Keratinocyte (primary cell): ENCODE results near the gene CCDC9B. TPM values are rescaled to one million over a fixed set of nuclear protein-coding genes. Genes with fewer than 3 reads are reported as not detected.

Source experiments
- DNase-seq: peaks from one replicate; pipeline ENCODE4 v3.0.0-alpha.2; 2011; ENCODE audit warnings: low read depth, missing footprints, low spot score
- FAIRE-seq: peaks from 2 replicates; lab custom pipeline; 2011; peaks lifted over from hg19 to GRCh38; lab: Jason Lieb, UNC
- H2AFZ ChIP-seq: 2 replicates; pipeline ENCODE4 v1.6.0; 2012; ENCODE audit warnings: low read length, control low read depth, inconsistent platforms; ENCODE audit not compliant: control insufficient read depth
- H3K27ac ChIP-seq: 2 replicates; pipeline ENCODE4 v1.5.1; 2011; ENCODE audit warnings: low read length; ENCODE audit not compliant: control insufficient read depth, insufficient read depth
- H3K27me3 ChIP-seq: 3 replicates; pipeline ENCODE4 v1.6.0; 2011; ENCODE audit warnings: low read length; ENCODE audit not compliant: control insufficient read depth, insufficient read depth; ENCODE audit errors: extremely low read depth
- H3K36me3 ChIP-seq, 2 experiments: 2 replicates in 1 of 2; 3 replicates in 1 of 2; pipeline ENCODE4 v1.5.1; 2011; ENCODE audit warnings: low read length in 2 of 2, mild to moderate bottlenecking in 1 of 2; ENCODE audit not compliant: control insufficient read depth in 2 of 2, insufficient read depth in 2 of 2; ENCODE audit errors: extremely low read depth in 1 of 2
- H3K4me1 ChIP-seq: 3 replicates; pipeline ENCODE4 v1.5.1; 2011; ENCODE audit warnings: low read length; ENCODE audit not compliant: control insufficient read depth, insufficient read depth; ENCODE audit errors: extremely low read depth
- H3K4me2 ChIP-seq: 3 replicates; pipeline ENCODE4 v1.6.0; 2011; ENCODE audit warnings: low read depth, low read length; ENCODE audit not compliant: control insufficient read depth, insufficient read depth; ENCODE audit errors: extremely low read depth
- H3K4me3 ChIP-seq, 3 experiments: fragments of 200-600 bp in 1 of 3; sonication (generic) in 1 of 3; 2 replicates in 2 of 3; 3 replicates in 1 of 3; pipeline ENCODE4 v1.5.1; 2011 to 2016; ENCODE audit warnings: low read length in 3 of 3, mild to moderate bottlenecking in 3 of 3, control low read depth in 2 of 3, inconsistent platforms in 1 of 3, low read depth in 1 of 3, mixed read lengths in 1 of 3, mixed run types in 1 of 3, moderate library complexity in 1 of 3; ENCODE audit not compliant: control insufficient read depth in 2 of 3, insufficient read depth in 2 of 3; ENCODE audit errors: extremely low read depth in 1 of 3
- H3K79me2 ChIP-seq: 2 replicates; pipeline ENCODE4 v1.6.0; 2012; ENCODE audit warnings: low read length; ENCODE audit not compliant: control insufficient read depth, insufficient read depth
- H3K9ac ChIP-seq: 3 replicates; pipeline ENCODE4 v1.6.0; 2011; ENCODE audit warnings: low read length; ENCODE audit not compliant: control insufficient read depth, insufficient read depth; ENCODE audit errors: extremely low read depth
- H3K9me1 ChIP-seq: 3 replicates; pipeline ENCODE4 v1.6.0; 2011; ENCODE audit warnings: low read length; ENCODE audit not compliant: control insufficient read depth, insufficient read depth; ENCODE audit errors: extremely low read depth
- H3K9me3 ChIP-seq: 2 replicates; pipeline ENCODE4 v1.5.1; 2012; ENCODE audit warnings: low read depth, low read length; ENCODE audit not compliant: control insufficient read depth
- H4K20me1 ChIP-seq: 3 replicates; pipeline ENCODE4 v1.6.0; 2011; ENCODE audit warnings: low read length; ENCODE audit not compliant: control insufficient read depth, insufficient read depth; ENCODE audit errors: extremely low read depth
- EZH2 ChIP-seq: IDR thresholded peaks from one replicate; pipeline ENCODE4 v1.6.1; 2012; ENCODE audit warnings: inconsistent platforms, mild to moderate bottlenecking, low read length, moderate library complexity
- dilution Hi-C: fragments of 300-500 bp; cut with MboI; formaldehyde crosslinking; loops from one replicate; pipeline ENCODE4 v1.7.0; 2020; ENCODE audit warnings: low sequenced_read_pairs; ENCODE audit not compliant: extremely low pct_ligation_motif_present
- polyA plus RNA-seq, 5 experiments: library from polyadenylated mRNA; depleted of rRNA in 3 of 5; stranded (reverse) in 3 of 5; stranded (forward) in 1 of 5; unstranded in 1 of 5; fragments of >200 nt; gene quantifications; 1 replicate in 1 of 5; 2 replicates in 3 of 5; 3 replicates in 1 of 5; pipeline versions ENCODE4 v1.2.1 to v1.2.3, GENCODE V29; 2011 to 2012; ENCODE audit warnings: missing spikeins in 2 of 5, low read depth in 1 of 5, low replicate concordance in 1 of 5
- TF ChIP-seq, protein P1 (sequence below), 3 experiments: IDR thresholded peaks in 1 of 3; conservative IDR thresholded peaks in 1 of 3; optimal IDR thresholded peaks in 1 of 3; 2 replicates in 2 of 3; 3 replicates in 1 of 3; pipeline versions ENCODE3 to v1.5.1; 2011; ENCODE audit warnings: low read length in 3 of 3, mild to moderate bottlenecking in 3 of 3, moderate library complexity in 2 of 3, control low read depth in 1 of 3, inconsistent platforms in 1 of 3; ENCODE audit not compliant: insufficient read depth in 2 of 3; ENCODE audit errors: extremely low read depth in 1 of 3

CCDC9B gene
- polyA plus RNA-seq, 1 donor (not counting 4 experiments of a cell fraction or from before 2014, with no cell fraction given), result 9.6 TPM

DNA sequence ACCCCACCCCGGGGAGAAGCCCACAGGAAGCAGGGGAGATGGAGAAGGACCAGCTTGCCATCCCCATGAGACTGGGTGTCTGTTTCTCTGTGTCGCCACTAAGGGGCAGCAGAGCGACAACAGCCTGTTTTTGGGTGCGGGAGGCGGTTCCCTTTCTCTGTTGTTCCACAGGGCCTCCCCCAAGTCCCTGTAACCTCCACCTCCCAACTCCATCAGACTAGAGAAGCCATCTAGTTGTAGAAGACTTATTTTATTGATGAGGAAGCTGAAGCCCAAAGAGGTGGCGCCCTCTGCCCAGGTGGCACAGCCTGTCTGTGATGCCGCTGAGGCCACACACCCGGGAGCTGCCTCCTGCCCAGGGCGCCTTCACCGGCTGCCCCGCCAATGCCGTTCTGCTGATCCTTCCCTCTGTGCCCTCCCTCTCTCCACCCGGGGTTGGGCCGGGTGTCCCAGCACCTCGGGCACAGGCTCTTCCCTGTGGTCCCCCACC lies 3.9 kb upstream of the CCDC9B start:
- TF ChIP-seq, protein P1, sequence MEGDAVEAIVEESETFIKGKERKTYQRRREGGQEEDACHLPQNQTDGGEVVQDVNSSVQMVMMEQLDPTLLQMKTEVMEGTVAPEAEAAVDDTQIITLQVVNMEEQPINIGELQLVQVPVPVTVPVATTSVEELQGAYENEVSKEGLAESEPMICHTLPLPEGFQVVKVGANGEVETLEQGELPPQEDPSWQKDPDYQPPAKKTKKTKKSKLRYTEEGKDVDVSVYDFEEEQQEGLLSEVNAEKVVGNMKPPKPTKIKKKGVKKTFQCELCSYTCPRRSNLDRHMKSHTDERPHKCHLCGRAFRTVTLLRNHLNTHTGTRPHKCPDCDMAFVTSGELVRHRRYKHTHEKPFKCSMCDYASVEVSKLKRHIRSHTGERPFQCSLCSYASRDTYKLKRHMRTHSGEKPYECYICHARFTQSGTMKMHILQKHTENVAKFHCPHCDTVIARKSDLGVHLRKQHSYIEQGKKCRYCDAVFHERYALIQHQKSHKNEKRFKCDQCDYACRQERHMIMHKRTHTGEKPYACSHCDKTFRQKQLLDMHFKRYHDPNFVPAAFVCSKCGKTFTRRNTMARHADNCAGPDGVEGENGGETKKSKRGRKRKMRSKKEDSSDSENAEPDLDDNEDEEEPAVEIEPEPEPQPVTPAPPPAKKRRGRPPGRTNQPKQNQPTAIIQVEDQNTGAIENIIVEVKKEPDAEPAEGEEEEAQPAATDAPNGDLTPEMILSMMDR (optimal IDR thresholded peaks at IDR 0.05 in 1 of 3, IDR thresholded peaks at IDR 0.05 in 1 of 3, conservative IDR thresholded peaks at IDR 0.05 in 1 of 3; ENCODE audit: extremely low read depth in 1 of 3, insufficient read depth in 2 of 3, low read length in 3 of 3), result peak in 2 of 3 experiments; percentile 83
- TF ChIP-seq EZH2, result no peak
- dilution Hi-C loops, result no loop called here
- Histone ChIP-seq H3K27ac (no peak overlapping the region), H3K4me3 (no peak overlapping the region), H2AFZ (no peak overlapping the region), H3K79me2 (peaks cover 10% of the 10 kb centered on the region), H3K9ac (no peak overlapping the region), H3K4me1 (peaks cover 44% of the 10 kb centered on the region), H3K4me2 (no peak overlapping the region), H3K9me3 (no peaks in the 10 kb centered on the region), H4K20me1 (no peaks in the 10 kb centered on the region), H3K9me1 (no peaks in the 10 kb centered on the region), H3K27me3 (no peaks in the 10 kb centered on the region), H3K36me3 (no peaks in the 10 kb centered on the region)
- DNase-seq, result no peak
- FAIRE-seq, result peak; percentile 88

DNA sequence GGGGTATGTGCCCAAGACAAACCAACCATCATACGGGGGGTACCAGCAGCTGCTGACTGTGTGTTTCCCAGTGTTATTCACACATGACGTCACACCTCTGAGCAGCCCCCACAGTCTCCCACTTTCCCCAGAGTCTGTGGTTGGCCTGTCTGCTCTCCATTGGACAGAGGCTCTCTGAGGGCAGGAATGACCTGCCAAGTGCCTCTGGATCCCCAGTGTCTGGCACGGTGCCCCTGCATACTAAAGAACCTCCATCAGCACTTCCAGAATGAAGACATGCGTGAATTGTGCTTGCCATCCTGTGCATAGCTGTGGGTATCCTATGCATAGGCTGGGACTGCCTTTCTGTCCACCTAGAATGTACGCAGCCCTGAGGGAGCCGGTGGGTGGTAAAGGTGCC lies 3.5 kb upstream of the CCDC9B start:
- no peak overlapping the region for H2AFZ ChIP-seq
- H3K36me3 ChIP-seq, result no peaks in the 10 kb centered on the region
- dilution Hi-C loops, result no loop called here
- no peak overlapping the region for H3K4me3 ChIP-seq
- H3K9ac ChIP-seq, result no peak overlapping the region
- no peaks in the 10 kb centered on the region for H4K20me1 ChIP-seq
- no peaks in the 10 kb centered on the region for H3K9me1 ChIP-seq
- H3K9me3 ChIP-seq, result no peaks in the 10 kb centered on the region
- no peak overlapping the region for H3K4me2 ChIP-seq
- peaks cover 49% of the 10 kb centered on the region for H3K4me1 ChIP-seq
- no peaks in the 10 kb centered on the region for H3K27me3 ChIP-seq
- no peak for FAIRE-seq
- DNase-seq, result no peak
- TF ChIP-seq, protein P1 (optimal IDR thresholded peaks at IDR 0.05 in 1 of 3, IDR thresholded peaks at IDR 0.05 in 1 of 3, conservative IDR thresholded peaks at IDR 0.05 in 1 of 3; ENCODE audit: extremely low read depth in 1 of 3, insufficient read depth in 2 of 3, low read length in 3 of 3), result no peak
- TF ChIP-seq EZH2, result no peak
- peaks cover 14% of the 10 kb centered on the region for H3K79me2 ChIP-seq
- no peak overlapping the region for H3K27ac ChIP-seq
